BE2C (cell line): Measurements from ENCODE around the gene FIBP.

Experiments used
- DNase-seq: peaks from one replicate; pipeline ENCODE4 v3.0.0-alpha.2; 2020
- H3K27me3 ChIP-seq: fragments of 250-450 bp; sonication (Bioruptor Pico); 2 replicates; pipeline ENCODE4 v1.5.1; 2020; ENCODE audit warnings: mild to moderate bottlenecking
- H3K36me3 ChIP-seq: fragments of 250-450 bp; sonication (Bioruptor Pico); 2 replicates; pipeline ENCODE4 v1.5.1; 2020; ENCODE audit warnings: mild to moderate bottlenecking
- H3K4me1 ChIP-seq: fragments of 250-450 bp; sonication (Bioruptor Pico); 2 replicates; pipeline ENCODE4 v1.5.1; 2020
- H3K4me3 ChIP-seq: 2 replicates; pipeline ENCODE4 v1.5.1; 2011; ENCODE audit warnings: low read depth, low read length
- H3K9me3 ChIP-seq: fragments of 250-450 bp; sonication (Bioruptor Pico); 2 replicates; pipeline ENCODE4 v1.5.1; 2020
- CTCF ChIP-seq: IDR thresholded peaks from 2 replicates; pipeline ENCODE4 v1.5.1; 2012; ENCODE audit warnings: mild to moderate bottlenecking, low read depth, low read length

Gene FIBP

GRCh38 chr11:65919573-65920371 lies 31.5 kb upstream of the FIBP start:
- peak overlapping the region; percentile 73 for H3K4me3 ChIP-seq
- peak; percentile 42 for DNase-seq
- no peaks in the 10 kb centered on the region for H3K36me3 ChIP-seq
- peaks cover 14% of the 10 kb centered on the region for H3K4me1 ChIP-seq
- H3K9me3 ChIP-seq, result no peaks in the 10 kb centered on the region
- TF ChIP-seq CTCF, result no peak
- H3K27me3 ChIP-seq, result no peaks in the 10 kb centered on the region

GRCh38 chr11:65919141-65919572 lies 30.9 kb upstream of the FIBP start, which contains the start of gene DRAP1:
TSS of gene DRAP1 (plus strand) at chr11:65919426. CDS start at chr11:65919502, 76 bp downstream.
- Histone ChIP-seq H3K9me3 (no peaks in the 10 kb centered on the region), H3K4me3 (peak within 1 kb of the TSS; percentile 98), H3K36me3 (no peaks in the 10 kb centered on the region), H3K27me3 (no peaks in the 10 kb centered on the region), H3K4me1 (peaks cover 14% of the 10 kb centered on the region)
- peak; percentile 99 for DNase-seq
- no peak for TF ChIP-seq CTCF

- H3K4me3 ChIP-seq, result peak within 1 kb of the TSS; percentile 98
- no peak for DNase-seq
- H3K9me3 ChIP-seq, result no peaks in the 10 kb centered on the region
- no peak for TF ChIP-seq CTCF
- H3K4me1 ChIP-seq, result peaks cover 14% of the 10 kb centered on the region
- H3K27me3 ChIP-seq, result no peaks in the 10 kb centered on the region
- no peaks in the 10 kb centered on the region for H3K36me3 ChIP-seq
Observed at GRCh38 chr11:65918211-65919140, 30.2 kb upstream of the FIBP start, which contains the start of gene C11orf68. TSS of gene C11orf68 (minus strand) at chr11:65919062. CDS start at chr11:65919031, 31 bp downstream.

- H3K4me1 ChIP-seq, result peaks cover 14% of the 10 kb centered on the region
- TF ChIP-seq CTCF, result no peak
Observed at GRCh38 chr11:65917434-65918210, 29.4 kb upstream of the FIBP start.

GRCh38 chr11:65917077-65917433 lies 28.8 kb upstream of the FIBP start:
- DNase-seq, result no peak
- Histone ChIP-seq H3K27me3 (no peaks in the 10 kb centered on the region), H3K36me3 (no peaks in the 10 kb centered on the region), H3K4me1 (peaks cover 14% of the 10 kb centered on the region), H3K4me3 (no peak overlapping the region), H3K9me3 (no peaks in the 10 kb centered on the region)
- TF ChIP-seq CTCF, result no peak

More at GRCh38 chr11:65917434-65918210, 29.4 kb upstream of the FIBP start:
- DNase-seq, result no peak
- no peaks in the 10 kb centered on the region for H3K36me3 ChIP-seq
- peak overlapping the region; percentile 98 for H3K4me3 ChIP-seq
- no peaks in the 10 kb centered on the region for H3K9me3 ChIP-seq
- H3K27me3 ChIP-seq, result no peaks in the 10 kb centered on the region
